H1 (cell line): ENCODE measurements around the gene NR2C2. TPM values are rescaled to one million over a fixed set of nuclear protein-coding genes. Genes with fewer than 3 reads are reported as not detected.

ENCODE experiments used
- CTCF ChIA-PET: fragments of 300-600 bp; sonication (Branson Sonifier 250); formaldehyde crosslinking; loops from one replicate; lab custom pipeline; 2021; ENCODE audit not compliant: partially characterized antibody; lab: Charles Lee
- POLR2A ChIA-PET: fragments of 300-600 bp; sonication (Branson Sonifier 250); formaldehyde crosslinking; loops from one replicate; lab custom pipeline; 2021; ENCODE audit warnings: inconsistent platforms; ENCODE audit not compliant: partially characterized antibody; lab: Charles Lee
- DNase-seq, 2 experiments: peaks; one replicate each; pipeline versions ENCODE4 v3.0.0 to v3.0.0-alpha.2; 2010 to 2022; ENCODE audit warnings: low spot score in 2 of 2, low read depth in 1 of 2, mixed read lengths in 1 of 2
- FAIRE-seq: peaks from 2 replicates; lab custom pipeline; 2011; peaks lifted over from hg19 to GRCh38; lab: Jason Lieb, UNC
- H2AFZ ChIP-seq: 2 replicates; pipeline ENCODE4 v1.8.1; 2012; ENCODE audit warnings: low read length, inconsistent platforms
- H2AK5ac ChIP-seq: 2 replicates; pipeline ENCODE4 v1.6.1; 2013; ENCODE audit warnings: low read depth, low read length
- H2BK120ac ChIP-seq: replicated peaks from 2 replicates; pipeline ENCODE3; 2013; ENCODE audit warnings: low read depth, low read length, inconsistent platforms
- H2BK12ac ChIP-seq: 2 replicates; pipeline ENCODE4 v1.6.1; 2013; ENCODE audit warnings: low read depth, low read length
- H2BK15ac ChIP-seq: 2 replicates; pipeline ENCODE4 v1.6.1; 2013; ENCODE audit warnings: low read length
- H2BK20ac ChIP-seq: 2 replicates; pipeline ENCODE4 v1.6.1; 2013; ENCODE audit warnings: low read length
- H2BK5ac ChIP-seq: 2 replicates; pipeline ENCODE4 v1.6.1; 2013; ENCODE audit warnings: low read depth, low read length
- H3K14ac ChIP-seq: 2 replicates; pipeline ENCODE4 v1.6.1; 2013; ENCODE audit warnings: inconsistent platforms; ENCODE audit not compliant: insufficient read length
- H3K18ac ChIP-seq: 2 replicates; pipeline ENCODE4 v1.6.1; 2013; ENCODE audit warnings: low read length; ENCODE audit errors: extremely low read depth
- H3K23ac ChIP-seq: 2 replicates; pipeline ENCODE4 v1.6.1; 2013; ENCODE audit warnings: inconsistent platforms; ENCODE audit not compliant: insufficient read length
- H3K23me2 ChIP-seq: 2 replicates; pipeline ENCODE4 v1.6.1; 2013; ENCODE audit warnings: low read depth, low read length
- H3K27ac ChIP-seq: 2 replicates; pipeline ENCODE4 v1.6.1; 2011; ENCODE audit warnings: low read depth, low read length, inconsistent platforms
- H3K27me3 ChIP-seq, 4 experiments: replicated peaks in 1 of 4; 1 replicate in 1 of 4; 2 replicates in 3 of 4; pipeline versions ENCODE4 v1.6.1 to v1.8.1; 2011 to 2013; ENCODE audit warnings: low read length in 3 of 4, mild to moderate bottlenecking in 3 of 4, inconsistent platforms in 2 of 4, mixed read lengths in 2 of 4, moderate library complexity in 1 of 4; ENCODE audit not compliant: control insufficient read depth in 3 of 4, insufficient read depth in 3 of 4; ENCODE audit errors: extremely low read depth in 1 of 4
- H3K36me3 ChIP-seq, 4 experiments: 2 replicates each; pipeline versions ENCODE4 v1.6.1 to v1.8.1; 2011 to 2013; ENCODE audit warnings: mild to moderate bottlenecking in 4 of 4, low read length in 3 of 4, moderate library complexity in 2 of 4, control low read depth in 1 of 4, inconsistent platforms in 1 of 4; ENCODE audit not compliant: insufficient read depth in 4 of 4, control insufficient read depth in 2 of 4
- H3K4ac ChIP-seq: replicated peaks from 2 replicates; pipeline ENCODE3; 2013; ENCODE audit warnings: low read length, low read depth, mixed read lengths, inconsistent platforms; ENCODE audit not compliant: insufficient read length
- H3K4me1 ChIP-seq, 4 experiments: replicated peaks in 1 of 4; 1 replicate in 1 of 4; 2 replicates in 3 of 4; pipeline versions ENCODE4 v1.6.1 to v1.8.1; 2011 to 2013; ENCODE audit warnings: low read length in 3 of 4, inconsistent platforms in 2 of 4, mixed read lengths in 1 of 4; ENCODE audit not compliant: insufficient read depth in 4 of 4, control insufficient read depth in 3 of 4
- H3K4me2 ChIP-seq, 2 experiments: 2 replicates each; pipeline versions ENCODE4 v1.6.1 to v1.8.1; 2011 to 2013; ENCODE audit warnings: low read depth in 2 of 2, low read length in 2 of 2, control low read depth in 1 of 2, inconsistent platforms in 1 of 2, mild to moderate bottlenecking in 1 of 2; ENCODE audit not compliant: insufficient read depth in 1 of 2
- H3K4me3 ChIP-seq, 4 experiments: fragments of 200-600, 300-600 bp in 1 of 4; sonication (generic), shearing (Covaris generic), sonication (Bioruptor Twin) in 1 of 4; 2 replicates each; pipeline versions ENCODE4 v1.5.1 to v1.8.1; 2011 to 2016; ENCODE audit warnings: low read length in 4 of 4, low read depth in 3 of 4, control low read depth in 2 of 4, inconsistent platforms in 2 of 4, mild to moderate bottlenecking in 2 of 4, mixed read lengths in 1 of 4, moderate library complexity in 1 of 4; ENCODE audit not compliant: insufficient read depth in 2 of 4; ENCODE audit errors: extremely low read depth in 1 of 4
- H3K56ac ChIP-seq: replicated peaks from 2 replicates; pipeline ENCODE3; 2013; ENCODE audit warnings: low read depth, mild to moderate bottlenecking, mixed read lengths, low read length, inconsistent platforms; ENCODE audit not compliant: insufficient read length
- H3K79me1 ChIP-seq: 2 replicates; pipeline ENCODE4 v1.6.1; 2013; ENCODE audit warnings: low read depth, low read length, control low read depth
- H3K79me2 ChIP-seq, 2 experiments: 2 replicates each; pipeline versions ENCODE4 v1.6.1 to v1.8.1; 2012 to 2013; ENCODE audit warnings: low read length in 2 of 2, mild to moderate bottlenecking in 2 of 2, inconsistent platforms in 1 of 2; ENCODE audit not compliant: insufficient read depth in 2 of 2, control insufficient read depth in 1 of 2
- H3K9ac ChIP-seq, 4 experiments: replicated peaks in 1 of 4; 1 replicate in 1 of 4; 2 replicates in 3 of 4; pipeline versions ENCODE4 v1.6.1 to v1.8.1; 2011 to 2013; ENCODE audit warnings: low read depth in 3 of 4, low read length in 3 of 4, control low read depth in 2 of 4, mild to moderate bottlenecking in 2 of 4, moderate library complexity in 2 of 4, inconsistent platforms in 1 of 4; ENCODE audit errors: extremely low read depth in 1 of 4
- H3K9me3 ChIP-seq, 2 experiments: 2 replicates each; pipeline versions ENCODE4 v1.6.1 to v1.8.1; 2012 to 2013; ENCODE audit warnings: mild to moderate bottlenecking in 2 of 2, moderate library complexity in 2 of 2, control low read depth in 1 of 2, inconsistent platforms in 1 of 2, low read depth in 1 of 2, low read length in 1 of 2, mixed read lengths in 1 of 2; ENCODE audit not compliant: insufficient read depth in 2 of 2
- H4K20me1 ChIP-seq, 2 experiments: replicated peaks in 1 of 2; 2 replicates each; pipeline versions ENCODE3 to v1.8.1; 2011 to 2013; ENCODE audit warnings: inconsistent platforms in 2 of 2, low read length in 2 of 2, mild to moderate bottlenecking in 1 of 2; ENCODE audit not compliant: insufficient read depth in 2 of 2, control insufficient read depth in 1 of 2
- H4K5ac ChIP-seq: 2 replicates; pipeline ENCODE4 v1.6.1; 2013; ENCODE audit warnings: low read length, low read depth, mixed read lengths, inconsistent platforms; ENCODE audit not compliant: insufficient read length
- H4K8ac ChIP-seq: 2 replicates; pipeline ENCODE4 v1.8.0; 2013; ENCODE audit warnings: mild to moderate bottlenecking, moderate library complexity, low read length, inconsistent platforms; ENCODE audit not compliant: insufficient read depth; ENCODE audit errors: extremely low read depth
- H4K91ac ChIP-seq: replicated peaks from 2 replicates; pipeline ENCODE3; 2013; ENCODE audit warnings: low read length, mixed read lengths, inconsistent platforms; ENCODE audit not compliant: insufficient read length
- CEBPB ChIP-seq: IDR thresholded peaks from 2 replicates; pipeline ENCODE4 v1.6.1; 2012; ENCODE audit warnings: low read depth, low read length
- HDAC6 ChIP-seq: IDR thresholded peaks from one replicate; pipeline ENCODE4 v1.7.1; 2012; ENCODE audit warnings: low read depth, mild to moderate bottlenecking, inconsistent platforms, low read length, moderate library complexity
- PHF8 ChIP-seq: fragments of 200-600 bp; sonication (generic); conservative IDR thresholded peaks from 2 replicates; pipeline ENCODE4 v1.7.1; 2012; ENCODE audit warnings: low read depth, mild to moderate bottlenecking, inconsistent platforms, low read length, moderate library complexity
- WGBS, 2 experiments: shearing (Covaris generic) in 1 of 2; methylation state at CpG; one replicate each; pipeline versions ENCODE4 v1.1.6 to v1.1.7; 2013 to 2015; ENCODE audit warnings: low lambda C conversion rate in 2 of 2, mixed read lengths in 2 of 2, inconsistent platforms in 1 of 2, low coverage in 1 of 2, missing lambda C conversion rate in 1 of 2; ENCODE audit not compliant: insufficient replicate concordance in 2 of 2, insufficient coverage in 1 of 2, insufficient read length in 1 of 2; ENCODE audit errors: extremely low coverage in 1 of 2, missing lambda C conversion rate in 1 of 2; 5-methylcytosine and 5-hydroxymethylcytosine counted together
- polyA plus RNA-seq, 7 experiments: library from polyadenylated mRNA; depleted of rRNA in 3 of 7; stranded (reverse) in 5 of 7; unstranded in 2 of 7; fragments of >200 nt in 5 of 7; fragments of 200-250 nt in 2 of 7; gene quantifications; 1 replicate in 5 of 7; 2 replicates in 1 of 7; 4 replicates in 1 of 7; pipeline versions ENCODE4 v1.2.1 to v1.2.3, GENCODE V29; 2011 to 2013; ENCODE audit warnings: missing spikeins in 2 of 7, mixed read lengths in 2 of 7
- total RNA-seq: library from RNA; stranded (reverse); fragmentation: NEBNext Ultra II Directional; extraction: Animal tissue kit (Norgen Biotek cat#: 25700); gene quantifications from 2 replicates; pipeline ENCODE4 v1.2.1, GENCODE V29; 2021

Gene NR2C2
- total and polyA plus RNA-seq, 2 of the 8 experiments (the other 6 are each of a cell fraction or from before 2014, with no cell fraction given), result 16.6 to 44.4 TPM

DNA sequence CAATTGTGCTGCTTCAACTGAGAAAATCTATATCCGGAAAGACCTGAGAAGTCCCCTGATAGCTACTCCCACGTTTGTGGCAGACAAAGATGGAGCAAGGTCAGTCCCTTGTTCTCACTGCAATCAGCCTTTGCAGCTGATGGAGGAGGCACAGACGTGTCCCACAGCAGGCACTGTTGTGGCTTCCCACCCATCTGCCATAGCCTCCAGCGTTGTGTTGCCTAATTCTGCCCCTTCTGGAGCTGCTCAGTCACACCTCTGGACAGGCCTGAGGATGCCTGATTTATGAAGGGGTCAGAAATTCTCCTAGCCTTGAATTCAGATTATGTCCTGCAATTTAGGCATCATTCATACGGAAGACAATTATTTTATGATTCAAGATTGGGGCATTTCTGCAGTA, 75.9 kb downstream of the NR2C2 start:
- no peak overlapping the region; a peak in 1 of 7 replicates for H3K9ac ChIP-seq
- no peak overlapping the region for H2AK5ac ChIP-seq
- WGBS, 2 experiments, result 88% methylated on average over 5 of the region's 5 CpGs; no CpG with 5 or more reads in 1 of the 2 experiments
- no peak overlapping the region for H4K91ac ChIP-seq
- no peak overlapping the region; the same call in 1 of the 2 replicates for H4K8ac ChIP-seq
- H3K56ac ChIP-seq, result no peak overlapping the region
- TF ChIP-seq CEBPB, result no peak
- TF ChIP-seq HDAC6, result no peak
- TF ChIP-seq PHF8, result no peak
- H3K4ac ChIP-seq, result no peak overlapping the region
- FAIRE-seq, result no peak
- peaks cover 10 to 77% (median 56%) of the 10 kb centered on the region in 4 experiments for H3K36me3 ChIP-seq
- H2BK120ac ChIP-seq, result no peak overlapping the region
- H3K27me3 ChIP-seq, result no peaks in the 10 kb centered on the region
- POLR2A ChIA-PET, result interaction anchor here (0.9 to 3.6 kb wide), 2 partner anchors 14 to 27 kb away, joined by 3 to 9 read pairs; no protein-coding TSS in a partner anchor
- H3K4me2 ChIP-seq, result no peak overlapping the region
- no peak for DNase-seq
- H2BK15ac ChIP-seq, result no peak overlapping the region
- no peak overlapping the region for H3K4me3 ChIP-seq
- H3K79me2 ChIP-seq, result no peaks in the 10 kb centered on the region
- H3K4me1 ChIP-seq, result peaks cover 0 to 4% (median 3%) of the 10 kb centered on the region in 4 experiments; a peak in 2 of 7 replicates
- H3K79me1 ChIP-seq, result no peaks in the 10 kb centered on the region; the same call in 1 of the 2 replicates
- H4K5ac ChIP-seq, result no peak overlapping the region
- peaks cover 1 to 3% of the 10 kb centered on the region in 2 experiments for H4K20me1 ChIP-seq
- H3K18ac ChIP-seq, result no peak overlapping the region
- H2BK5ac ChIP-seq, result no peak overlapping the region
- no peak overlapping the region for H3K14ac ChIP-seq
- no peak overlapping the region for H2BK20ac ChIP-seq
- no peaks in the 10 kb centered on the region for H3K23me2 ChIP-seq
- H3K27ac ChIP-seq, result no peak overlapping the region
- no peaks in the 10 kb centered on the region for H3K9me3 ChIP-seq
- no peak overlapping the region for H3K23ac ChIP-seq
- no peak overlapping the region for H2BK12ac ChIP-seq
- CTCF ChIA-PET, result interaction anchor here (0.7 to 2.6 kb wide), 6 partner anchors 11 to 102 kb away, joined by 3 to 7 read pairs (median 4); no protein-coding TSS in a partner anchor
- no peak overlapping the region for H2AFZ ChIP-seq
